HG02840 (cell line): ENCODE data around the gene RBBP5.

Experiments
- ATAC-seq: cut with Tn5 transposase; IDR thresholded peaks from one replicate; pipeline ENCODE4 v1.9.1; 2021; ENCODE audit warnings: mild to moderate bottlenecking, moderate library complexity, moderate number of reproducible peaks; ENCODE audit not compliant: unreplicated experiment, low FRiP score

The RBBP5 gene

DNA sequence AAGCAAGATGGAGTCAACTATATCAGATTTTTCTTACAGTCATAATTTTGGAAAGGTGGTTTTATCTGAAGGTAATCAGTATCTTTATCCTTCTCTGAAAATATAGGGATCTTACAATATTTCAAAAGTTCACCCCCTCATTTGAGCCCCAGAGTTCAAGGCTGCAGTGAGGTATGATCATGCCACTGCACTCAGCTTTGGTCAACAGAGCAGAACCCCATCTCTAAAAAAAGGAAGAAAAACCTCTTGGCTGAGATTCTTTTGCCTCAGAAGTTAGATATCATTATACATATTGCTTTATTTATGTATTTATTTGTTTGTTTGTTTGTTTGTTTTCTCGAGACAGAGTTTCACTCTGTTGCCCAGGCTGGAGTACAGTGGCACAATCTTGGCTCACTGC, 11.5 kb upstream of the RBBP5 start:
- no peak for ATAC-seq

DNA sequence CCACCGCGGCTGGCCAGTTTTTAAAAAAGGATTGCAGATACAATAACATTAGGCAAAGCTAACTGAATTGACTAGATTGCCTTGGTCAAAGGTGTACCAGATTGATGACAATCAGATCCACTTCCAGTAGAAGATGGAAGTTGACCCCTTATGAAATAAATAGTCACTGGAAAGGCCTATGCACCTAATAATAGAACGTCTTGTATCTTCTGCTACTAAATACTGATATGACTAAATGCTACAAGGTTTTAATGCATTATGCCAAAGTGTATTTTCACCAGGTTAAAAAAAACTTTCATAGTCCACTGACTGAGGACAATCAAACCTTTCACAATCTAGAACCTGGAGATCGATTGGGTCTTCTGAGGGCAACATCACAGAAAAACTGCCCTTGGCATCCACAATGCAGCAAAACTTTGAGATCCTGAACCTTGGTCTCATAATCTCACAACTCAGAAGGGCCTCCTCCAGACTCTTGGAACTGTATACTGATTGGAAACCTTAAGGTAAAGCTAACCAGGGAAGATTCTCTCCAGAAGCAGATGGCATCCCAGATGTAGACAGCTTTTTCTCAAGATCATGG, 7.8 kb upstream of the RBBP5 start:
- no peak for ATAC-seq

DNA sequence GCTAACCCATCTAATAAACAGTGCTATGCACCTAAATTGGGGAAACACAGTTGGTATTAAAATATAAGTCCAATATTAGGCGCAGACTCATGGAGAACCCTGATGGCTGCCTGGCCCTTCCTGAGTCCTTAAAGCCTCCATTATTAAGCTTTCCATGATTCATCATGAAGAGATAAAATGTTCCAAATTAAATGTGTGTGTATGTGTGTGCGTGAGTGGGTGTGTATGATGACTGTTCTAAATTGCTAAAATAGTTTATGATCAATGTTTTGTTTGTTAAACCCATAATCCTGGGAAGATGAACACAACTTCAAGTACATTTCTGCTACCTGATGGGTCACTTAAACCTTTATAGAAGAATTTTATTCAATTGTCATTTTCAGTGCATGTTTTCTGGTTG, 6.3 kb upstream of the RBBP5 start:
- ATAC-seq: no peak

DNA sequence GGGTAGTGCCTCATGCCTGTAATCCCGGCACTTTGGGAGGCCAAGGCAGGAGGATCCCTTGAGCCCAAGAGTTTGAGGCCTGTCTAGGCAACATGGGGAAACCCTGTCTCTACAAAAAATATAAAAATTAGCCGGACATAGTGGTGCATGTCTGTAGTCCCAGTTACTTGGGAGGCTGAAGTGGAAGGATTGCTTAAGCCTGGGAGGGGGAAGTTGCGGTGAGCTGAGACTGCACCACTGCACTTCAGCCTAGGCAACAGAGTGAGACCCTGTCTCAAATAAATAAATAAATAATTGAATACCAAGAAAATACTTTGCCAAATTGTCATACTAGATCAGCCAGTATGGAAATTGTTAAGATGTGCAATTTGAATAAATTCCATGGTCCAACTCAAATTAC, 5.9 kb upstream of the RBBP5 start:
- no peak for ATAC-seq

DNA sequence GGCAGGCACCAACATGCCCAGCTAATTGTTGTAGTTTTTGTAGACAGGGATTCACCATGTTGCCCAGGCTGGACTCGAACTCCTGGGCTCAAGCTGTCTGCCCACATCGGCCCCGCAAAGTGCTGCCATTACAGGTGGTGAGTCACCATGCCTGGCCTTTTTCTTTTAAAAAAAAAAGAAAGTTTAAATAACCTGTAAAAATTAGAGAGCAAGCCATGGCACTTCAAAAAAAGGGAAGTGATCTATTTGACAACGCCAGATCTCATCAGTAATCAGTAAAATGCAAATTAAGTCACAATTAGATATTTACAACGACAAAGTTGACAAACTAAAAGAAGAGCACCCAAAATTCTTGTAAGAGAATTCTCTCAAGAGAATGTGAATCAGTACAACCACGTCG, 2.9 kb upstream of the RBBP5 start:
- no peak for ATAC-seq

DNA sequence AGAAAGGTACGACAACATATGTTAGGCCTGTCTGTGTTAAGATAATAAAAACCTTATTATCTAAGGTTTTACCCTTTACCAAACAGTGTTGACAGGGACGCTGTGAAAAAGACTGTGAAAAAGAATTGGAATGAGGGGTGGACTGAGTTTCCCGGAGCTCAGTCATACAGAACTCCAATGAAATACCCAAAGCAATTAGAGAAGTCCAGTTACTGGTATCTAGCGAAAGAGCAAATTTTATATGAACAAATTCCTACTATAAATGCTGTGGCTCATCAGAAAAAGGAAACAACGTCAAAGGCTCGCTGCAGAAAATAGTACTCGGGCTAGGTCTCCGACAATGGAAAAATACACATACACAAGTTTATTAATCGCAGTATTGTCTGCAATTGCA, 708 bp upstream of the RBBP5 start:
- peak; percentile 13 for ATAC-seq

DNA sequence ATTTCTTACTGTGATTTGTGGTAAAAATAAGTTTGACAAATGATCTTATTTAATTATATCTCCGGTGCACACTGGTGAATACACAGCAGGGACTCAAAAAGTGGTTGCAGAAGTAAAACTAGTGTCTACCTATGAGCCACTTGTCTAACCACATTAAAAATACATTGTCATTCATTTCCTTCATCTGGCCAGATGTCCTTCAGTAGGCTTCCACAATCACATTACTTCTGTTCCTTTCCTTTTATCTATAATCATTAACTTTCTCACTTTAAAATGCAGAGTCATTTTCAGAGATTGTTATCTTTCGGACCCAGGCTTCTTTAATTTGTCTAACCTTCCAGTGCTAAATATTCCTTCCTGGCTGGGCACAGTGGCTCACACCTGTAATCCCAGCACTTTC, 3.0 kb downstream of the RBBP5 start:
- ATAC-seq: no peak

DNA sequence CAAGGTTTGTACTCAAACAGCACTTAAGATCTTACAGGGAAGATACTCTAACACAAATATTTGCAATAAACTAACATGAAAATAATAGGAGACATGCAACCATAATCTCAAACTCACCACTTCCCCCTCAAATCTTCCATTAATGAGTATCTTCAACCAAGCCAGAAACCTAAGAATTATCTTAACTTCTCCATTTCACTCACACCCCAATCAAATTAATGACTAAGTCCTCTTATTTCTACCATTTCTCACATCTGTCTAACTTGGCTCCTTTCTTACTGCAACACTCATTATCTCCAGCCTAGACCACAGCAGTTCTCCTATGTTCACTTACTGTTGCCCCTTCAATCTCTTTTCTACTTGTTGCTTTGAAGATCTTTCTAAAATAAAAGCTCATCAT, 10.4 kb downstream of the RBBP5 start:
- ATAC-seq: no peak

DNA sequence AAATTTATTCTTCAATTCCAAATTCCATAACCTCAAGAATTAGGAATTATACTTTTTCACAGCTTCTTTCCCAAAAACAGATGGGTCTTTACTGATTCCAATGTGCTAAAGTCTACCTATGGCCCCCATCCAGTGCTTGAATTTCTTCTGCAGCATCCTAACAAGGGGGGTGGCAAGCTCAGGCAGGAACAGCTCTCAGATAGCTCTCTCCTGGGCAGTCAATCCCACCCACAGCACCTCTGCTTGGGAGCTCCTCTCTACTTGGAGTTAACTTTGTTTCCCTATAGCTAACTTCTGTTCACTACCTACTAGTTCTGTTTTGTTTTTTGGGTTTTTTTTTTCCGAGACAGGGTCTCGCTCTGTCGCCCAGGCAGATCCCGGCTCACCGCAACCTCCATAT, 12.1 kb downstream of the RBBP5 start:
- ATAC-seq: no peak

DNA sequence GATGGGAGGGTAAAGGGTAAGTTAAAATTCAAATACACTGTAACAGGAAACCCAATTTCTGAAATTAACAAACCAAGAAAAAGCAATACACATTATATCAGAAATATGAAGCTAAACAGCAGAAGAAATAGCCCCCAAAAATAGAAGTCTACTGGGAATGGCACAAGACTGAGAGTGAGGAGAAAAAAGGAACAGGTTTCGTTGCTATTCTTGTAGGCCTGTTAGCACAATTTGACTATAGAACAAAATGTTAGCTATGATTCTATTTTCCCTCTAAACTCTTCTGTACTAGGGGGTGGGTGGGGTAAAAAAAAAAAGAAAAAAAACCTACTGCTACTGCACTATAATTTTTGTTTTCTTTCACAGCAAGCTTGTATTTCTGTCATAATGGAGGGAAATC, 12.5 kb downstream of the RBBP5 start:
- ATAC-seq: no peak

DNA sequence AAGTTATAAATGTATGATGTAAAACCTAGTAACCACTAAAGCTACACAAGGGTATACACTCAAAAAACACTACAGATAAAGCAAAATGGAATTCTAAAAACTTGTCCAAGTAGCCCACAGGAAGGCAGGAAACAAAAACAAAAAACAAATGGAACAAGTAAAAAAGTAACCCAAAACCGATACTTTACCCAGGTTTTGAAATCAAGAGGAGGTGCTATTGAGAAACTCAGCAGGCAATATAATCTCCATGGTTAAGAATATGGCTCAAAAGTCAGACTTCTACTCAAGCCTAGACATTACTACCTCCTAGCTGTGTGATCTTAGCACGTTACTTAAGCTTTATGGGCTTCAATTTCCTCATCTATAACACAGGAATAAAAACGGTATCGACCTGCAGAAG, 13.3 kb downstream of the RBBP5 start:
- ATAC-seq: no peak

DNA sequence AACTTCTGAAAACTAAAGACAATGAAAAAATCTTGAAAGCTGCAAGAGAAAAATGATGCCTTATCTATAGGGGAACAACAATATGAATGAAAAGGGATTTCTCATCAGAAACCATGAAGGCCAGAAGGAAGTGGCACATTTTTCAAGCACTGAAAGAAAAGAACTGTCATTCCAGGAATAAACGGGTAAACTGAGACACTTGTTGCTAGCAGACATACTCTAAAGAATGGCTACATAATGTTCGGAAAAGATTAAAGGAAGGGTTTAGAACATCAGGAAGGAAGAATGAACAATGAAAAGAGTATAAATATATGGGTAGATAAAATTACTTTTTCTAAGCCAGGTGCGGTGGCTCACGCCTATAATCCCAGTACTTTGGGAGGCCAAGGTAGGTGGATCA, 14.5 kb downstream of the RBBP5 start:
- ATAC-seq: no peak

DNA sequence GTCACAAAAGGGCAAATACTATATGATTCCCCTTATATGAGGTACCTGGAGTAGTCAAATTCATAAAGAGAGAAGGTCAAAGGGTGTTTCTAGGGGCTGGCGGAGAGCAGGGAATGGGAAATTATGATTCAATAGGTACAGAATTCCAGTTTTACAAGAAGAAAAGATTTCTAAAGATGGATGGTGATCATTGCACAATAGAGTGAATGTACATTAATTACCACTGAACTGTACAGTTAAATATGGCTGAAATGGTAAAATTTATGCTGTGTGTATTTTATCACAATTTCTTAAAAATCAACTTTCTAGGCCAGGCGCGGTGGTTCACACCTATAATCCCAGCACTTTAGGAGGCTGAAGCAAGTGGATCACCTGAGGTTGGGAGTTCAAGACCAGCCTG, 19.4 kb downstream of the RBBP5 start:
- ATAC-seq: no peak

DNA sequence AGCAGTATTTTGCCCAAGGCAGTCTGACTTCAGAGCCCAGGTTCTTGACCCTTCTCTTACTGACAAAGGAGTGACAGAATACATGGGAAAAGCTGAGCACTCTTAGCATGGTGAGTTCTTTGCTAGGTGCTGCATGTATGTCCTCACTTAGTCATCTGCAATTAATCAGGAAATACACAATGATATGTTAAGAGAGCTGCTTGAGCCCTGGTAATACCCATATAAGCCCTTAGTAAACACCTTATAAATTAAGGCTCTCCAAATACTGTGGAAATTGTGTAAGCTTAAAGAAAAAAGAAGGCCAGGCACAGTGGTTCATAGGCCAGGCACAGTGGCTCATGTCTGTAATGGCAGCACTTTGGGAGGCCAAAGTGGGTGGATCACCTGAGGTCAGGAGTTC, 23.5 kb downstream of the RBBP5 start:
- ATAC-seq: no peak

DNA sequence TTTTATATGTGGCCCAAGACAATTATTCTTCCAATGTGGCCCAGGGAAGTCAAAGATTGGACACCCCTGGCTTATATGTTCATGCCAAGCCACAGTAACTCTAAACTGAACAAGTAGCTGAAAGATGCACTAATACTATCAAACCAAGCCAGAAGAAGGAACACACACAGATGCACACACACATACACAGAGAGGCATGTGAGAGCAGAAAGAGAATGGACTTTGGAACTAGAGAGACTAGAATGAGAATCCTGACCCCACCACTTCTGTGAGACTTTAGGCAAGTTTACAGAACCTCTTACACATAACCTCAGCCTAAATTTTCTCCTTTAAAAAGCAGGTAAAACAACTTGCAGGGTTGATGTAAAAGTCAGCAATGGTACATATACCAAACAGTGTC, 26.4 kb downstream of the RBBP5 start:
- no peak for ATAC-seq

DNA sequence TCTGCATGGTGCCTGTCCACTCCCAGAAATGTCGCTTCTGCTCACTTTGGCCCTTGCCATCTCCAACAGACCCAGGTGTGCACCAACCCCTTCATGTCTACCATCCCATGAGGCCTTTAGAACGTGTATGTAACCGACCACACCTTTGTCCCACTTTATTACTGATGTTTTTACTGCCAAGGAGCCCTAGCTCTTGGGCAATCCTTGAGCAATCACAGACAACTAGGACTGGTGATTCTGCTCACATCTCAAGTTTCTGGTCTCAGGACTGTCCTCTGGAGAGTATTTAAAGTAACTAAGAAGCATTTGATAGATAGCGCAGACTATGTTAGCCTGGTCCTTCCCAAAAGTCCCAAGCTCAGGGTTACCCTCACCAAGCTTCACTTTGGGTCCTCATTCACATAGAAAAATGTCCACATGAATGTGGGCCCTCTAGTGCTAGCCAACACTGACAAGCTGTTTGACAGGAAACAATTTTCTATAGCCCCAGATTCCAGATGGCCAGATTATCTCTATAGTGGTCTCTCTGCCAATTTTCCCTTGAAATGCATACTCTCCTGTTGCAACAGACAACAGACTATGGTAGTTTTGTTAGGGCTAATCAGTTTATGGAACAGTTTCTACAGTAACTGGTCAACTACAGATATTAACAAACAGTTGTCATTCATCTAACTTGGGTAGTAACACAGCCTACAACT, 30.6 kb downstream of the RBBP5 start:
- no peak for ATAC-seq

DNA sequence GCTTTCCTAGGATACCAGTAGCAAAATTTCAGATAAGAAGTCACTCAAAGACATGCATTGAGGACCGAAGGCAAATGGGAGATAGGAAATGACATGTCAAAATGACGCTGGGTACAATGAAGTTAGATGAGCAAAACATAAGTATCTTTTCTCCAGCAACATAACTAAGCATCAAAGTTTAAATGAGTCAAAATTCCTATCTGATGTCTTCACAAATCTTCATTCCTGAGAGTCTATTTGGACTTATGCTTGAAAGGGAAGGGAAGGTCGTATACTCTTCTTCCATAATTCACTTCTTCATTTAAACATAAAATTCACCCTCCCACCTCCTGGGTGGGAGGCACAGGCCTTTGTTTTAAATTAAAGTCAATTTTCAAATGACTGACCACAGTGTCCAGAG, 33.4 kb downstream of the RBBP5 start:
- no peak for ATAC-seq

DNA sequence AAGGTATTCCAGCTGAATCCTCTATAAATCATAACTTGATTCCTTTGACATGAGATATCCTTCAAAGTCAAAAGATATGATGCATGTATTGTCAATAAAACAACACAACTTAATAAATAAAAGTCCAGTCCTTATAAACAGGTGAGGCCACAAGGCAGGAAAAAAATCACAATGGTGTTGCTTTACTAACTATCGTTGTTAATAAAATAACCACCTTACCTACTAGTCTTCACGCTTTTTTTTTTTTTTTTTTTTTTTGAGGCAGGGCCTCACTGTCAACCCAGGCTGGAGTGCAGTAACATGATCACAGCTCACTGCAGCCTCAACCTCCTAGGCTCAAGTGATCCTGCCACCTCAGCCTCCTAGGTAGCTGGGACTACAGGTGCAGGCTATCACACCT, 37.4 kb downstream of the RBBP5 start, which contains the start of gene TMEM81:
TMEM81 (minus strand) TSS at position 101 of the 400 bp plus-strand sequence. CDS start 140 bp downstream, outside the sequence.
- ATAC-seq: no peak

DNA sequence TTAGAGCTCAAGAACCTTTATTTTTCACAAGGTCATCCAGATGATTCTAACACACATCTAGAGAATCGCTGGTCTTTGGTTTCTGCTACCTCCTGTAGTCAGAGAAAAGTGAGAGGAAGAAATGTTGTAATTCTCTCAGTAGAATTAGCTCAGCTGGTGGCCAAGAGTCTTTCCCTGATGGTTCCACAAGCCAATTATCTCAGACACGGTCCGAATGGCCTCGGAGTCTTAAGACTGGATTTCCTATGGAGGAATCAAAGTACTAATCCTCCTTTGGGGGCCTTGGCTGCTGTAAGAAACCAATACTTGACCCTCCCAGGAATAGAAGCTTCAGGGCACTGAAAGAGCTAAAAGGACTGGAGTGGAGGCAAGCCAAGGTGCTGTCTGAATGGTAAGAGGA, 39.3 kb downstream of the RBBP5 start:
- ATAC-seq: no peak

DNA sequence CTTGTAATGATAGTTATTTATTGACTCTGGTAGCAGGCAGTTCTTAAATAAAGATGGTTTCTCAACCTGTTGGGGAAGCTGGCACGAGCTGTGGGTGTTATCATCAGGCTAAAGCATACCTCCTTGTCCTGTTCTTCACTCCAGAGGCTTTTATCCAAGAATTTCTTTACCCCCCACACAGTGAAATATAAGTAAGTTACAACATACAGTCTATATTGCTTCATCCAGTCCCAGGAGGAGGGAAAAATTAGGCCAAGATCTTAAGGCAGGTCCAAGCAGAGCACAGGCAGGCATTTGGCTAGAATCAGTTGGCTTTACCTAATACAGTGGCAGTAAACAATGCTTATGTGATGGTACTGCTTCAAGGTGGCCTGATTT, 43.9 kb downstream of the RBBP5 start:
- no peak for ATAC-seq

DNA sequence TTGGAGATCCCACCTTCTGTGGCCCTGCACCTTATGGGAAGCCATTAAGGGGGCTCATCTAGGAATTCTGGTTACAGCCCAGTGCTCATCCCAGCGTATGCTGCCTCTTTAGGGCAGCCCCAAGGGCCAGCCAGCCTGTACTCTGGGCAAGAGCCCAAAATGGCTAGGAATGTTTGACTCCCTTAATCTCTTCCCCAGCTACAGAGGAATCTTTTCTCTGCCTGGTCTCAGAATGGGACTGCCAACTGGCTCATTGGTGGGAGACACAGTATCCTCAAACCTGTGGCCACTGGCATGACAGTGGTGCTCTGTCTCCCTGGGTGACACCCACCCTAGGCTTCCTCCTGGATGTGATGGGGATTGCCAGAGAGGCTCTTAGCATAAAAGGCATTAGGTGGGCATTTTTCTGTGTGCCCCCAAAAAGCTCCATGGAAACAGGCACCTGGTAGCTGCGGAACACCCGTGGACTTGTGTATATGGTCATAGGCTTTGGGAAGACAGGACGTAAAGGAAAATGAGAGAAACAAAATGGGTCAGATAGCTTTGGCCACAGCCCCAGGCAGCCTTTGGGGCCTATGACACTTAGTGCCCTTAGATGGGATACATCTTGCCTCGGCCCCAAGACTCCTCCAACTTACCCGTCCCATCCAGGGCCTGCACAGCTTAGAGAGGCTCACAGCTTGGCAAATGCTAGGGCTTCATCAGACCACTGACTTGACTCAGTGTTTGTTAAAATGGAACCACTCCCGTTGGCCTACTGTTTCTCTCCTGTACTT, 44.4 kb downstream of the RBBP5 start:
- ATAC-seq: no peak

DNA sequence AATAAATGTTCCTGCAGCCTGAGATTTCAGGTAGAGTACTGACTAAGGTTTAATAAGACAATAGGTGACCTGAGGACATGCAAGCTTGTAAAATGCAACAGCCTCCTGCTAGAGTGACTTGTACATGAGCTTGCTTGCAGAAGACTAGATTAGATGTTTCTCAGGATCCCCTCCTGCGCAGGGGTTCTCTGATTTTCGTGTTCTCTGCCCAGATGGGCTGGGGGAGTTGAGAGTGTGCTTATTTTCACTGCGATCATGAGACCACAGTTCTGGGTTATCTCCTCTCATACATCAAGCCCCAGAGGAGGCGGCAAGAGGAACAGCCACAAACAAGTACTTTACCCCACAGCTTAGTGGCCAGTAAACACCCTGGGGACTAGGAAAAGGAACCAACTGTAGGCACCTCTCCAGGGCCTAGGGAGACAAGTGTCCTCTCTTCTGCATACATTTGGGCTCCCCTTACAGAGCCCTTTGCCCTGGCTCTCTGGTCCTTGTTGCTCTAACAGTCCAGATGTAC, 45.5 kb downstream of the RBBP5 start:
- ATAC-seq: no peak
